ENCODE measurements around the gene UBE2I.

DNA sequence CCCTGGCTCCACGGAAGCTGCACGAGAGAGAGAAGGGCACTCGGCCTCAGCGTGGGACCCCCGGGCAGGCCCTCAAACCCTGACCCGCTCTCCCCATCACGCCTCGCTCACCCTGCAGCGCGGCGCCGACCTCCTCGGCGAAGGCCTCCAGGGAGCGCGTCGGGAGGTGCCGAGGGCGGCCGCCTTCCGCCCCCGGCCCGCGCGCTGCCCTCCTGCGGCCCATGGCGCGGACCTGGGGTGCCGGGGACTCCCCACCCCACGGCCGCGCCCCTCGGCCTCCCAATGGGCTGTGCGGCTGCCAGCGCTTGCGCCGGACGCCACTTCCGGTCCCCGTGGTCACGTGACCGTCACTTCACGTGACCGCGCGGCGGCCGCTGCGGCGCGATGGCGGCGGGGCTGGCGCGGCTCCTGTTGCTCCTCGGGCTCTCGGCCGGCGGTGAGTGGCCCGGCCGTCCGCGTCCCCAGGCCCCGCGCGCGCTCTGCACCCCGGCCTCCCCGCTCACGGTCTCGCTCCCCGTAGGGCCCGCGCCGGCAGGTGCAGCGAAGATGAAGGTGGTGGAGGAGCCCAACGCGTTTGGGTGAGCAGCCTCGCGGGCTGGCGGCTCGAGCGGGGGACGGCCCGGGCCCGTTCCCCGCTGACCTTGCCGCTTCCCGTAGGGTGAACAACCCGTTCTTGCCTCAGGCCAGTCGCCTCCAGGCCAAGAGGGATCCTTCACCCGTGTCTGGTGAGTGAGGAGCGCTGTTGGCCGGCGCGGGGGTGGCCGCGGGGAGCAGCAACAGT lies 42.3 kb downstream of the UBE2I start, which contains the start of the genes GNPTG and TSR3:
- TF ChIP-seq POLR2AphosphoS5 (IDR thresholded peaks at IDR 0.05; ENCODE audit: low read depth, low read length) (peak; percentile 80), SIN3A (IDR thresholded peaks at IDR 0.05; ENCODE audit: borderline replicate concordance, insufficient read depth, low read depth, low read length) (peak; percentile 100)
- TF ChIP-seq, protein P1, sequence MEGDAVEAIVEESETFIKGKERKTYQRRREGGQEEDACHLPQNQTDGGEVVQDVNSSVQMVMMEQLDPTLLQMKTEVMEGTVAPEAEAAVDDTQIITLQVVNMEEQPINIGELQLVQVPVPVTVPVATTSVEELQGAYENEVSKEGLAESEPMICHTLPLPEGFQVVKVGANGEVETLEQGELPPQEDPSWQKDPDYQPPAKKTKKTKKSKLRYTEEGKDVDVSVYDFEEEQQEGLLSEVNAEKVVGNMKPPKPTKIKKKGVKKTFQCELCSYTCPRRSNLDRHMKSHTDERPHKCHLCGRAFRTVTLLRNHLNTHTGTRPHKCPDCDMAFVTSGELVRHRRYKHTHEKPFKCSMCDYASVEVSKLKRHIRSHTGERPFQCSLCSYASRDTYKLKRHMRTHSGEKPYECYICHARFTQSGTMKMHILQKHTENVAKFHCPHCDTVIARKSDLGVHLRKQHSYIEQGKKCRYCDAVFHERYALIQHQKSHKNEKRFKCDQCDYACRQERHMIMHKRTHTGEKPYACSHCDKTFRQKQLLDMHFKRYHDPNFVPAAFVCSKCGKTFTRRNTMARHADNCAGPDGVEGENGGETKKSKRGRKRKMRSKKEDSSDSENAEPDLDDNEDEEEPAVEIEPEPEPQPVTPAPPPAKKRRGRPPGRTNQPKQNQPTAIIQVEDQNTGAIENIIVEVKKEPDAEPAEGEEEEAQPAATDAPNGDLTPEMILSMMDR (IDR thresholded peaks at IDR 0.05) = no peak
- TF ChIP-seq, protein P2, sequence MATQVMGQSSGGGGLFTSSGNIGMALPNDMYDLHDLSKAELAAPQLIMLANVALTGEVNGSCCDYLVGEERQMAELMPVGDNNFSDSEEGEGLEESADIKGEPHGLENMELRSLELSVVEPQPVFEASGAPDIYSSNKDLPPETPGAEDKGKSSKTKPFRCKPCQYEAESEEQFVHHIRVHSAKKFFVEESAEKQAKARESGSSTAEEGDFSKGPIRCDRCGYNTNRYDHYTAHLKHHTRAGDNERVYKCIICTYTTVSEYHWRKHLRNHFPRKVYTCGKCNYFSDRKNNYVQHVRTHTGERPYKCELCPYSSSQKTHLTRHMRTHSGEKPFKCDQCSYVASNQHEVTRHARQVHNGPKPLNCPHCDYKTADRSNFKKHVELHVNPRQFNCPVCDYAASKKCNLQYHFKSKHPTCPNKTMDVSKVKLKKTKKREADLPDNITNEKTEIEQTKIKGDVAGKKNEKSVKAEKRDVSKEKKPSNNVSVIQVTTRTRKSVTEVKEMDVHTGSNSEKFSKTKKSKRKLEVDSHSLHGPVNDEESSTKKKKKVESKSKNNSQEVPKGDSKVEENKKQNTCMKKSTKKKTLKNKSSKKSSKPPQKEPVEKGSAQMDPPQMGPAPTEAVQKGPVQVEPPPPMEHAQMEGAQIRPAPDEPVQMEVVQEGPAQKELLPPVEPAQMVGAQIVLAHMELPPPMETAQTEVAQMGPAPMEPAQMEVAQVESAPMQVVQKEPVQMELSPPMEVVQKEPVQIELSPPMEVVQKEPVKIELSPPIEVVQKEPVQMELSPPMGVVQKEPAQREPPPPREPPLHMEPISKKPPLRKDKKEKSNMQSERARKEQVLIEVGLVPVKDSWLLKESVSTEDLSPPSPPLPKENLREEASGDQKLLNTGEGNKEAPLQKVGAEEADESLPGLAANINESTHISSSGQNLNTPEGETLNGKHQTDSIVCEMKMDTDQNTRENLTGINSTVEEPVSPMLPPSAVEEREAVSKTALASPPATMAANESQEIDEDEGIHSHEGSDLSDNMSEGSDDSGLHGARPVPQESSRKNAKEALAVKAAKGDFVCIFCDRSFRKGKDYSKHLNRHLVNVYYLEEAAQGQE (IDR thresholded peaks at IDR 0.05; ENCODE audit: insufficient read depth in 1 of 2, low read depth in 2 of 2, low read length in 1 of 2) = peak in 1 of 2 experiments; percentile 65; a peak in 1 of 4 replicates
